Liver (tissue), 9 donors: Measurements from ENCODE around the gene GOSR1. TPM values are rescaled to one million over a fixed set of nuclear protein-coding genes. Genes with fewer than 3 reads are reported as not detected.

Source experiments
- DNase-seq: peaks from one replicate; pipeline ENCODE4 v3.0.0-alpha.2; 2017; ENCODE audit warnings: low spot score
- H3K27ac ChIP-seq, 2 donors: one replicate each; pipeline ENCODE4 v1.7.0; 2013; ENCODE audit warnings: inconsistent platforms in 2 of 2, low read length in 2 of 2, control low read depth in 1 of 2, low read depth in 1 of 2, mild to moderate bottlenecking in 1 of 2
- H3K27me3 ChIP-seq, 4 donors: one replicate each; pipeline versions ENCODE4 v1.6.1 to v1.7.0; 2013; ENCODE audit warnings: low read length in 3 of 4, inconsistent platforms in 1 of 4, mild to moderate bottlenecking in 1 of 4, moderate library complexity in 1 of 4; ENCODE audit not compliant: control insufficient read depth in 4 of 4, insufficient read depth in 4 of 4
- H3K36me3 ChIP-seq, 4 donors: one replicate each; pipeline versions ENCODE4 v1.6.1 to v1.7.0; 2013; ENCODE audit warnings: low read length in 3 of 4, mild to moderate bottlenecking in 3 of 4, low read depth in 1 of 4, moderate library complexity in 1 of 4; ENCODE audit not compliant: control insufficient read depth in 4 of 4, insufficient read depth in 3 of 4
- H3K4me1 ChIP-seq, 4 donors: one replicate each; pipeline versions ENCODE4 v1.6.1 to v1.7.0; 2013; ENCODE audit warnings: low read length in 3 of 4, mild to moderate bottlenecking in 3 of 4, moderate library complexity in 1 of 4; ENCODE audit not compliant: control insufficient read depth in 4 of 4, insufficient read depth in 4 of 4
- H3K4me3 ChIP-seq, 3 donors: one replicate each; pipeline versions ENCODE4 v1.6.1 to v1.7.0; 2013; ENCODE audit warnings: low read length in 3 of 3, control low read depth in 1 of 3, low read depth in 1 of 3, mild to moderate bottlenecking in 1 of 3
- H3K9ac ChIP-seq, 2 donors: one replicate each; pipeline ENCODE4 v1.7.0; 2013; ENCODE audit warnings: low read length in 2 of 2, mild to moderate bottlenecking in 2 of 2, moderate library complexity in 2 of 2, control low read depth in 1 of 2, low read depth in 1 of 2
- H3K9me3 ChIP-seq, 4 donors: one replicate each; pipeline versions ENCODE4 v1.6.1 to v1.7.0; 2013; ENCODE audit warnings: low read length in 3 of 4; ENCODE audit not compliant: control insufficient read depth in 4 of 4
- EGR1 ChIP-seq, 2 donors: IDR thresholded peaks; 2 replicates each; pipeline ENCODE4 v1.6.1; 2016 to 2018; ENCODE audit warnings: antibody characterized with exemption in 2 of 2, low read depth in 2 of 2
- FOXA1 ChIP-seq: IDR thresholded peaks from 2 replicates; pipeline ENCODE4 v1.6.1; 2016; ENCODE audit warnings: antibody characterized with exemption
- FOXA2 ChIP-seq: IDR thresholded peaks from 2 replicates; pipeline ENCODE4 v1.6.1; 2016; ENCODE audit warnings: antibody characterized with exemption
- GABPA ChIP-seq, 2 donors: IDR thresholded peaks in 1 of 2; conservative IDR thresholded peaks in 1 of 2; 2 replicates each; pipeline ENCODE4 v1.6.1; 2016; ENCODE audit warnings: antibody characterized with exemption in 2 of 2, mild to moderate bottlenecking in 1 of 2, moderate library complexity in 1 of 2
- HNF4A ChIP-seq, 2 donors: conservative IDR thresholded peaks; 2 replicates each; pipeline ENCODE4 v1.6.1; 2016; ENCODE audit warnings: antibody characterized with exemption in 2 of 2, mild to moderate bottlenecking in 2 of 2
- HNF4G ChIP-seq: IDR thresholded peaks from 2 replicates; pipeline ENCODE4 v1.6.1; 2016; ENCODE audit warnings: antibody characterized with exemption
- JUND ChIP-seq, 2 donors: IDR thresholded peaks; 2 replicates each; pipeline ENCODE4 v1.6.1; 2016; ENCODE audit warnings: antibody characterized with exemption in 2 of 2
- MAX ChIP-seq: IDR thresholded peaks from 2 replicates; pipeline ENCODE4 v1.6.1; 2016; ENCODE audit warnings: antibody characterized with exemption
- NR2F2 ChIP-seq: IDR thresholded peaks from 2 replicates; pipeline ENCODE4 v1.6.1; 2016; ENCODE audit warnings: antibody characterized with exemption
- RAD21 ChIP-seq, 2 donors: IDR thresholded peaks; 2 replicates each; pipeline ENCODE4 v1.6.1; 2016; ENCODE audit warnings: antibody characterized with exemption in 2 of 2, mild to moderate bottlenecking in 2 of 2
- REST ChIP-seq: IDR thresholded peaks from 2 replicates; pipeline ENCODE4 v1.6.1; 2016; ENCODE audit warnings: antibody characterized with exemption, mild to moderate bottlenecking
- RXRA ChIP-seq, 2 donors: IDR thresholded peaks; 2 replicates each; pipeline ENCODE4 v1.6.1; 2017 to 2018; ENCODE audit warnings: antibody characterized with exemption in 2 of 2, mild to moderate bottlenecking in 1 of 2
- SP1 ChIP-seq: IDR thresholded peaks from 2 replicates; pipeline ENCODE4 v1.6.1; 2018; ENCODE audit warnings: antibody characterized with exemption, mild to moderate bottlenecking
- TAF1 ChIP-seq: conservative IDR thresholded peaks from 2 replicates; pipeline ENCODE4 v1.6.1; 2016; ENCODE audit warnings: antibody characterized with exemption, mild to moderate bottlenecking
- YY1 ChIP-seq: IDR thresholded peaks from 2 replicates; pipeline ENCODE4 v1.6.1; 2016; ENCODE audit warnings: antibody characterized with exemption, mild to moderate bottlenecking
- ZBTB33 ChIP-seq: IDR thresholded peaks from 2 replicates; pipeline ENCODE4 v1.6.1; 2016; ENCODE audit warnings: antibody characterized with exemption
- WGBS: extraction: QIAGEN DNeasy Blood & Tissue Kit; methylation state at CpG from one replicate; pipeline ENCODE4 v1.1.7; 2013; 5-methylcytosine and 5-hydroxymethylcytosine counted together
- polyA plus RNA-seq, 2 donors: library from polyadenylated mRNA; stranded (reverse) in 1 of 2; unstranded in 1 of 2; fragments of 200-250 nt in 1 of 2; fragments of >200 nt in 1 of 2; fragmentation: Nextera tagmentation in 1 of 2; extraction: Ambion mirVana in 1 of 2; gene quantifications; one replicate each; pipeline versions ENCODE4 v1.2.1 to v1.2.3, GENCODE V29; 2013 to 2015
- total RNA-seq, 2 donors: library from RNA; depleted of rRNA; stranded (reverse); fragments of >200 nt; gene quantifications; one replicate each; pipeline ENCODE4 v1.2.3, GENCODE V29; 2014
- TF ChIP-seq, protein P1 (sequence below): IDR thresholded peaks from 2 replicates; pipeline ENCODE4 v1.6.1; 2016; ENCODE audit warnings: antibody characterized with exemption
- donor health status: healthy.
- donor health status: healthy.
- donor health status: healthy.
- donor health status: healthy.
- donor health status: healthy.

GOSR1 gene
- total and polyA plus RNA-seq, 4 donors: 15.0 to 40.4 (median 26.3) TPM

GRCh38 chr17:30556374-30557332, 79.4 kb downstream of the GOSR1 start:
- TF ChIP-seq TAF1 (no peak), NR2F2 (no peak), MAX (no peak), HNF4A (conservative IDR thresholded peaks at IDR 0.05) (no peak), FOXA2 (no peak), FOXA1 (no peak), YY1 (no peak), SP1 (no peak), RAD21 (IDR thresholded peaks at IDR 0.05) (no peak), REST (no peak)
- TF ChIP-seq, protein P1, sequence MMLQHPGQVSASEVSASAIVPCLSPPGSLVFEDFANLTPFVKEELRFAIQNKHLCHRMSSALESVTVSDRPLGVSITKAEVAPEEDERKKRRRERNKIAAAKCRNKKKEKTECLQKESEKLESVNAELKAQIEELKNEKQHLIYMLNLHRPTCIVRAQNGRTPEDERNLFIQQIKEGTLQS: no peak
- WGBS: 88% methylated on average over 26 of the region's 26 CpGs

GRCh38 chr17:30557916-30558685, 80.9 kb downstream of the GOSR1 start:
- no peaks in the 10 kb centered on the region for H3K27me3 ChIP-seq
- no peaks in the 10 kb centered on the region for H3K4me1 ChIP-seq
- no peak for TF ChIP-seq EGR1 (IDR thresholded peaks at IDR 0.05; ENCODE audit: low read depth in 2 of 2)
- TF ChIP-seq FOXA2: no peak
- no peak for TF ChIP-seq RXRA (IDR thresholded peaks at IDR 0.05)
- no peak for TF ChIP-seq JUND (IDR thresholded peaks at IDR 0.05)
- no peak for TF ChIP-seq SP1
- TF ChIP-seq ZBTB33: no peak
- no peak for TF ChIP-seq GABPA (IDR thresholded peaks at IDR 0.05 in 1 of 2, conservative IDR thresholded peaks at IDR 0.05 in 1 of 2)
- no peak for TF ChIP-seq MAX
- TF ChIP-seq HNF4A (conservative IDR thresholded peaks at IDR 0.05): no peak
- TF ChIP-seq FOXA1: no peak
- TF ChIP-seq YY1: no peak
- no peak for TF ChIP-seq HNF4G
- TF ChIP-seq, protein P1: no peak
- TF ChIP-seq RAD21 (IDR thresholded peaks at IDR 0.05): no peak
- no peak for TF ChIP-seq REST
- no peaks in the 10 kb centered on the region for H3K36me3 ChIP-seq
- H3K9me3 ChIP-seq: no peaks in the 10 kb centered on the region
- no peak overlapping the region for H3K27ac ChIP-seq
- no peak for DNase-seq
- WGBS: 72% methylated on average over 8 of the region's 8 CpGs
- H3K4me3 ChIP-seq: no peak overlapping the region
- H3K9ac ChIP-seq: no peak overlapping the region

More at GRCh38 chr17:30556374-30557332, 79.4 kb downstream of the GOSR1 start:
- no peaks in the 10 kb centered on the region for H3K9me3 ChIP-seq
- no peak for DNase-seq
- H3K27me3 ChIP-seq: no peaks in the 10 kb centered on the region
- H3K9ac ChIP-seq: no peak overlapping the region
- H3K4me3 ChIP-seq: no peak overlapping the region
- H3K27ac ChIP-seq: no peak overlapping the region
- no peaks in the 10 kb centered on the region for H3K36me3 ChIP-seq
- no peaks in the 10 kb centered on the region for H3K4me1 ChIP-seq
